Gastrocnemius medialis (tissue), 4 donors: Measurements from ENCODE around the gene PRTN3. TPM values are rescaled to one million over a fixed set of nuclear protein-coding genes. Genes with fewer than 3 reads are reported as not detected.

Experiments
- ATAC-seq, 2 donors: fragments of 150-250 bp; one replicate each; pipeline ENCODE4 v1.9.1; 2016
- DNase-seq, 2 donors: peaks; one replicate each; pipeline ENCODE4 v3.0.0-alpha.2; 2019
- H3K27ac ChIP-seq, 4 donors: fragments of 200-600 bp; sonication (generic); 1 replicate in 1 of 4; 2 replicates in 3 of 4; pipeline ENCODE4 v1.5.1; 2016 to 2018; ENCODE audit warnings: mild to moderate bottlenecking in 2 of 4, moderate library complexity in 1 of 4
- H3K27me3 ChIP-seq, 3 donors: fragments of 200-600 bp; sonication (generic) in 2 of 3; 1 replicate in 1 of 3; 2 replicates in 2 of 3; pipeline versions ENCODE4 v1.5.1 to v1.6.0; 2016 to 2019; ENCODE audit warnings: mild to moderate bottlenecking in 1 of 3, moderate library complexity in 1 of 3
- H3K36me3 ChIP-seq, 2 donors: fragments of 200-600 bp; sonication (generic) in 1 of 2; one replicate each; pipeline ENCODE4 v1.5.1; 2017 to 2018
- H3K4me1 ChIP-seq, 2 donors: fragments of 200-600 bp; sonication (generic) in 1 of 2; one replicate each; pipeline ENCODE4 v1.5.1; 2016 to 2017; ENCODE audit warnings: mild to moderate bottlenecking in 2 of 2
- H3K4me3 ChIP-seq, 4 donors: fragments of 200-600 bp; sonication (generic) in 3 of 4; 1 replicate in 1 of 4; 2 replicates in 3 of 4; pipeline ENCODE4 v1.5.1; 2016 to 2019; ENCODE audit warnings: mild to moderate bottlenecking in 2 of 4
- H3K9me3 ChIP-seq, 3 donors: fragments of 200-600 bp; sonication (generic) in 2 of 3; 1 replicate in 1 of 3; 2 replicates in 2 of 3; pipeline ENCODE4 v1.5.1; 2016 to 2019
- POLR2A ChIP-seq, 2 donors: fragments of 450-650 bp; IDR thresholded peaks; one replicate each; pipeline ENCODE4 v1.6.1; 2017; ENCODE audit warnings: antibody characterized with exemption in 2 of 2, mild to moderate bottlenecking in 2 of 2, moderate library complexity in 2 of 2
- in situ Hi-C, 4 donors: fragments of 200-750 bp; cut with MboI; loops; one replicate each; pipeline versions ENCODE4 v1.15.0 to v1.8.0; 2017; ENCODE audit warnings: low sequenced_read_pairs in 4 of 4
- intact Hi-C: fragments of 100-400 bp; cut with DNase I; formaldehyde crosslinking; loops from one replicate; pipeline ENCODE4 v1.15.1; 2023; ENCODE audit warnings: low total_unique reads
- total RNA-seq, 4 donors: library from RNA; depleted of rRNA; stranded (reverse); fragments of >200 nt; gene quantifications; one replicate each; pipeline versions ENCODE4 v1.1.0 to v1.2.3, GENCODE V29; 2016
- TF ChIP-seq, protein P1 (sequence below), 5 experiments: fragments of 450-650 bp in 3 of 5; fragments of 200-600 bp in 2 of 5; sonication (generic) in 2 of 5; IDR thresholded peaks in 4 of 5; conservative IDR thresholded peaks in 1 of 5; 1 replicate in 4 of 5; 2 replicates in 1 of 5; pipeline ENCODE4 v1.5.1; 2016 to 2019; ENCODE audit warnings: antibody characterized with exemption in 5 of 5, mild to moderate bottlenecking in 3 of 5, moderate library complexity in 3 of 5

The PRTN3 gene
- total RNA-seq, 4 donors from 2014 or later = 0.51 TPM; not detected in 3

DNA sequence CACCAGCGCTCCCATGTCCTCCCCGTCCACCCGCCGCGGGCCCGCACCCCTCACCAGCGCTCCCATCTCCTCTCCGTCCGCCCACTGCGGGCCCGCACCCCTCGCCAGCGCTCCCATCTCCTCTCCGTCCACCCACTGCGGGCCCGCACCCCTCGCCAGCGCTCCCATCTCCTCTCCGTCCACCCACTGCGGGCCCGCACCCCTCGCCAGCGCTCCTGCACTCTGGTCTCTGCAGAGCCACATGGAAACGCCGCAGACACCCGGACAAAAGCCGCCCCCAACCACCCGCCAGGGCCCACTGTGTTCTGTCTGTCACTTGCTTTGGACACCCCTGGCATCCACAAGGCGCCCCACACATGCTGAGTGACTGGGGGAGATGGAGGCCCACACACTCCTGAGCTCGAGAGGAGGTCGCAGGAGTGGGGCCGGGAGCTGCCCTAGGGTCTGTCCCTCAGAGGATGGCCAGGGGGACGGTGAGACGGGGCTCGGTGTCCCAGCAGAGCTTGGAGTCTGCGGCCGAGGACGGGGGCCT, 26.0 kb downstream of the PRTN3 start:
- in situ Hi-C loops = loop anchor here in 1 of 4 donors (25.0 kb wide), 1 partner anchor 120 kb away; the partner anchor contains the start of gene WDR18
- Histone ChIP-seq H3K27ac (no peak overlapping the region), H3K4me1 (no peaks in the 10 kb centered on the region)

DNA sequence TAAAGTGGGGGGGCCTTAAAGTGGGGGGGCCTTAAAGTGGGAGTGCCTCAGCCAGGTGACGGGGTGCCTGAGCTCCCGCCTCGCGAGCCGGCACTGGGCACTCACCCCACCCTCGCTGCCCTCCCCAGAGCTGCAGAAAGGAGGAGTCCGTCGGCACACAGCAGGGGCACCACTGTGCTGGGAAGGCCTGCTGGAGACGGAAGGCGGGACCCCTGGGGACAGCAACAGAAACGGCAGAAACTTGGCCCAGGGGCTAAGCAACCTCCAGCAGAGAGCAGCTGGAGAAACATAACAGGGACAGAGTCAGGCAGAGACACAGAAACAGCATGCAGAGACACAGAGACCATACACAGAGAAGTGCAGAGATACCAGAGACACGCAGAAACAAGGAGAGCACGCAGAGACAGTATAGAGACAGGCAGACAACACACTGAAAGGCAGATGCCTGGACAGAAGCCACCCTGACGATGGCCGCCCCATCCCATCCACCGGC, 26.5 kb downstream of the PRTN3 start:
- ATAC-seq = no peak
- in situ Hi-C loops = loop anchor here in 1 of 4 donors (25.0 kb wide), 1 partner anchor 120 kb away; the partner anchor contains the start of gene WDR18
- Histone ChIP-seq H3K9me3 (no peaks in the 10 kb centered on the region), H3K4me3 (no peak overlapping the region), H3K4me1 (no peaks in the 10 kb centered on the region), H3K36me3 (peaks cover 0 to 40% of the 10 kb centered on the region in 2 donors), H3K27me3 (peaks cover 2 to 8% (median 6%) of the 10 kb centered on the region in 3 donors), H3K27ac (no peak overlapping the region)
- intact Hi-C loops = no loop called here
- TF ChIP-seq, protein P1, sequence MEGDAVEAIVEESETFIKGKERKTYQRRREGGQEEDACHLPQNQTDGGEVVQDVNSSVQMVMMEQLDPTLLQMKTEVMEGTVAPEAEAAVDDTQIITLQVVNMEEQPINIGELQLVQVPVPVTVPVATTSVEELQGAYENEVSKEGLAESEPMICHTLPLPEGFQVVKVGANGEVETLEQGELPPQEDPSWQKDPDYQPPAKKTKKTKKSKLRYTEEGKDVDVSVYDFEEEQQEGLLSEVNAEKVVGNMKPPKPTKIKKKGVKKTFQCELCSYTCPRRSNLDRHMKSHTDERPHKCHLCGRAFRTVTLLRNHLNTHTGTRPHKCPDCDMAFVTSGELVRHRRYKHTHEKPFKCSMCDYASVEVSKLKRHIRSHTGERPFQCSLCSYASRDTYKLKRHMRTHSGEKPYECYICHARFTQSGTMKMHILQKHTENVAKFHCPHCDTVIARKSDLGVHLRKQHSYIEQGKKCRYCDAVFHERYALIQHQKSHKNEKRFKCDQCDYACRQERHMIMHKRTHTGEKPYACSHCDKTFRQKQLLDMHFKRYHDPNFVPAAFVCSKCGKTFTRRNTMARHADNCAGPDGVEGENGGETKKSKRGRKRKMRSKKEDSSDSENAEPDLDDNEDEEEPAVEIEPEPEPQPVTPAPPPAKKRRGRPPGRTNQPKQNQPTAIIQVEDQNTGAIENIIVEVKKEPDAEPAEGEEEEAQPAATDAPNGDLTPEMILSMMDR (IDR thresholded peaks at IDR 0.05 in 4 of 5, conservative IDR thresholded peaks at IDR 0.05 in 1 of 5) = no peak
- TF ChIP-seq POLR2A (IDR thresholded peaks at IDR 0.05) = no peak
- no peak for DNase-seq

More for the DNA sequence above, 26.0 kb downstream of the PRTN3 start:
- Histone ChIP-seq H3K4me3 (no peak overlapping the region), H3K9me3 (no peaks in the 10 kb centered on the region), H3K36me3 (peaks cover 0 to 36% of the 10 kb centered on the region in 2 donors), H3K27me3 (peaks cover 2 to 13% (median 11%) of the 10 kb centered on the region in 3 donors)
- ATAC-seq (no peak), DNase-seq (no peak)
- TF ChIP-seq POLR2A (IDR thresholded peaks at IDR 0.05) = no peak
- TF ChIP-seq, protein P1 (IDR thresholded peaks at IDR 0.05 in 4 of 5, conservative IDR thresholded peaks at IDR 0.05 in 1 of 5) = no peak
- intact Hi-C loops = no loop called here

DNA sequence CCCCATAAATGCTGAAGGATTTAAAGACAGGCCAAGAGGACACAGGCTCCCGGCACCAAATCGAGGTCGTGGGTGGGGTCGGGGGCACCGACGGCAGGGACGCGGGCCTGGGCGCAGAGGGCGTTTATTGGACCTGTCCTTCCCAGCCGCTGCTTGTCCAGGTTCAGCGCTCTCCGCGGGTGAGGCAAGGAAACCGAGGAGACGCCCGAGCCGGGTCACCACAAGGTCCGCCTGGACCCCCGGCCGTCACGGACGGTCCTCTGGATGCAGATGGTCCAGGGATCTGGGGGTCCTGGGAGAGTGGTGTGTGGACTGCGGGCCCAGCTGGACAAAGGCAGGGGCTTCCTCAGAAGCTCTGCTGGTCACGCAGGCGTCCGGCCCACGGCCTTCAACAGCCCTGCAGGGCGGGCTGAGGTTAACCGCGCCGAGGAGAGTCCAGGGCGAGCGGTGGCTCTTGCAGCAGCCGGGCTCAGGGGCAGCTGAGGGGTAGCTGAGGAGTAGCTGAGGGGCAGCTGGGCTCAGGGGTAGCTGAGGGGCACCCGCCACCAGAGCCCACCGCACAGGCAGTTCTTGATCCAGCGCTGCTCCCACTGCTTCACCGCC, 27.2 kb downstream of the PRTN3 start:
- intact Hi-C loops = no loop called here

DNA sequence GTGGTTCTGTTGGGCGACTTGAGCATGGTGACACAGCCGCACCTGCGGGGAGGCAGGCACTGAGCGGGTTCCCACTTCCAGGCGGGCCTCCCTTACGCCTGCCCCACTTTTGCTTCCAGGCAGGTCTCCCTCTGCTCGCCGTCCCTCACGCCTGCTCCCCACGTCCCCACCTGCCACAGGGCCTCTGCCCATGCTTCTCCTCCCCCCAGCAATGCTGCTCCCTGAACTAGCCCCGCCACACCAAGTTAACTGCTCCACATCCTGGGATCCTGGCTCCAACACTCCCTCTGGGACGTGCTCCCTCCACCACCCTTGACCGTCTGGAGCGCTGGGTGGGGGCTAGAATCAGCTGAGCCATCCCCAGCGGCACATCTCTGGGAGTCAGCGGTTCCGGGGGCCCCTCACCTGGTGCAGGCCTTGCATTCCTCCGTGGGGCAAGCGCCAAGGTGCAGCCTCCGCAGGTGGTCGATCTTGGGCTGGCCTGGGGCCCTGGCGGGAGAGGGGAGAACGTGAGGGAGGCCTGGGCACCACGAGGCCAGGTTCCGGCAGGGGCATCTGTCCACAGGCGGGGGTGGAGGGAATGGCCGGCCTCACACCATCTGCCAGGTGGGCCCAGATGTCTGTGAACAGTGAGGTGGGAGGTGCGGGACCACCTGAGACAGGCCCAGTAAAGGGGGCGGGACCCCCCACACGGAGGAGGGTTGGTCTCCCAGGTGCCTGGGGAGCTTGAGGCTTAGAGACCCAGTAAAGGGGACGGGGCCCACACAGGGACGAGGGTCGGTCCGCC, 27.9 kb downstream of the PRTN3 start:
- DNase-seq = no peak
- TF ChIP-seq, protein P1 (IDR thresholded peaks at IDR 0.05 in 4 of 5, conservative IDR thresholded peaks at IDR 0.05 in 1 of 5) = no peak
- TF ChIP-seq POLR2A (IDR thresholded peaks at IDR 0.05) = no peak
- ATAC-seq = no peak
- peak overlapping the region in 3 of 4 donors; percentile 39 to 52 (median 47) for H3K27ac ChIP-seq
- no peaks in the 10 kb centered on the region for H3K27me3 ChIP-seq
- intact Hi-C loops = no loop called here
- H3K4me3 ChIP-seq = no peak overlapping the region
- H3K4me1 ChIP-seq = no peaks in the 10 kb centered on the region
- no peaks in the 10 kb centered on the region for H3K9me3 ChIP-seq
- H3K36me3 ChIP-seq = peaks cover 0 to 45% of the 10 kb centered on the region in 2 donors
- in situ Hi-C loops = loop anchor here in 1 of 4 donors (25.0 kb wide), 1 partner anchor 119 kb away; the partner anchor contains the start of gene WDR18

More for the DNA sequence above, 27.2 kb downstream of the PRTN3 start:
- no peak for ATAC-seq
- H3K36me3 ChIP-seq = peaks cover 0 to 42% of the 10 kb centered on the region in 2 donors
- H3K4me3 ChIP-seq = no peak overlapping the region
- DNase-seq = no peak
- H3K4me1 ChIP-seq = no peaks in the 10 kb centered on the region
- H3K27me3 ChIP-seq = peaks cover 0 to 2% (median 2%) of the 10 kb centered on the region in 3 donors
- no peaks in the 10 kb centered on the region for H3K9me3 ChIP-seq
- in situ Hi-C loops = loop anchor here in 1 of 4 donors (25.0 kb wide), 1 partner anchor 119 kb away; the partner anchor contains the start of gene WDR18
- H3K27ac ChIP-seq = no peak overlapping the region
- TF ChIP-seq POLR2A (IDR thresholded peaks at IDR 0.05) = no peak
- TF ChIP-seq, protein P1 (IDR thresholded peaks at IDR 0.05 in 4 of 5, conservative IDR thresholded peaks at IDR 0.05 in 1 of 5) = no peak
